Measurements from ENCODE around the gene HECA. TPM values are rescaled to one million over a fixed set of nuclear protein-coding genes. Genes with fewer than 3 reads are reported as not detected.

HECA gene
- total and polyA plus RNA-seq, 7 experiments from 2014 or later: 5.5 to 145 (median 91.3) TPM

DNA sequence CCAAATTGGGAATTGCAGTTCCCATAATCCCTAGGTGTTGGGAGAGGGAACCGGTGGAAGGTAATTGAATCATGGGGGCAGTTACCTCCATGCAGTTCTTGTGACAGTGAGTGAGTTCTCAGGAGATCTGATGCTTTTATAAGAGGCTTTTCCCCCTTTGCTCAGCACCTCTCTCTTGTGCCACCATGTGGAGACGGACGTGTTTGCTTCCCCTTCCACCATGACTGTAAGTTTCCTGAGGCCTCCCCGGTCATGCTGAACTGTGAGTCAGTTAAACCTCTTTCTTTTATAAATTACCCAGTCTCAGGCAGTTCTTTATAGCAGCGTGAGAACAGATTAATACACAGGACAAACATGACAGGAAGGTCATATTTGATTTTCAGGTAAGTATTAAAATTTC lies 25.3 kb upstream of the HECA start:
- Mint-ChIP-seq H3K27ac (peak overlapping the region in 8 of 9 donors; percentile 38 to 94 (median 86)), H3K27me3 (no peaks in the 10 kb centered on the region), H3K4me3 (peak overlapping the region in 2 of 10 donors; percentile 6 to 36), H3K9me3 (peaks cover 0 to 5% (median 0%) of the 10 kb centered on the region in 11 donors), H3K4me1 (peaks cover 17 to 74% (median 59%) of the 10 kb centered on the region in 7 donors), H3K36me3 (no peaks in the 10 kb centered on the region)
- H3K27me3 ChIP-seq (ENCODE audit: control insufficient read depth in 2 of 2, insufficient read depth in 2 of 2, low read length in 2 of 2): no peaks in the 10 kb centered on the region
- no peak overlapping the region for H3K4me3 ChIP-seq (ENCODE audit: low read length)
- intact Hi-C loops (cut with micrococcal nuclease): no loop called here
- H3K4me1 ChIP-seq (ENCODE audit: control insufficient read depth in 2 of 2, insufficient read depth in 2 of 2, low read length in 2 of 2): peaks cover 36 to 48% of the 10 kb centered on the region in 2 donors
- ChIA-PET CTCF (interaction anchor here (0.6 to 1.4 kb wide), 2 partner anchors 8 to 84 kb away, joined by 3 to 5 read pairs; no protein-coding TSS in a partner anchor), POLR2A (interaction anchor here (0.9 to 5.0 kb wide), 6 partner anchors 8 to 264 kb away, joined by 3 to 57 read pairs (median 4); partner anchors contain the start of genes CITED2 and HECA)
- no peaks in the 10 kb centered on the region for H3K36me3 ChIP-seq (ENCODE audit: control insufficient read depth in 2 of 3, insufficient read depth in 3 of 3, low read length in 3 of 3)
- H3K9me3 ChIP-seq (ENCODE audit: control insufficient read depth in 2 of 3, low read length in 3 of 3): no peaks in the 10 kb centered on the region
- ATAC-seq (no peak), DNase-seq (peak in 2 of 9 donors; percentile 21 to 28)
- H3K27ac ChIP-seq (ENCODE audit: low read depth, low read length): no peak overlapping the region

DNA sequence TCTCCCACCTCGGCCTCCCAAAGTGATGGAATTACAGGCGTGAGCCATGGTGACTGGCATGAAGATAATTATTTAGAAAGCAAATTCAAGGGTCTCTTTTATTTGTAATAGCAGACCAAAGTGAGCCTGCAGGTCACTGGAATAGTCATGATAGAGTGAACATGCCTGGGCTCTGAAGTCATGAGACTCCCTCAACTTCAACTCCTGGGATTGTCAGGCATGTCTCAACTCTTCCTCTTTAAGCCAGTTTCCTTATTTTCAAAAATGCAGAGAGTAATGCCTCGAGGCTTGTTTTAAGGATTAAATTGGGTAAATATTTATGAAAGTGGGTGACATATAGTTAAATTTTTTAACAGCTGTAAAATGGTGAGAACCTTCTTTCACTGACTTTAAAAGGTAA lies 22.7 kb upstream of the HECA start:
- H3K36me3 ChIP-seq (ENCODE audit: control insufficient read depth in 2 of 3, insufficient read depth in 3 of 3, low read length in 3 of 3): no peaks in the 10 kb centered on the region
- no peaks in the 10 kb centered on the region for H3K9me3 ChIP-seq (ENCODE audit: control insufficient read depth in 2 of 3, low read length in 3 of 3)
- H3K4me1 ChIP-seq (ENCODE audit: control insufficient read depth in 2 of 2, insufficient read depth in 2 of 2, low read length in 2 of 2): peaks cover 39 to 72% of the 10 kb centered on the region in 2 donors
- H3K27me3 Mint-ChIP-seq: no peaks in the 10 kb centered on the region
- DNase-seq (no peak), ATAC-seq (no peak)
- no peak overlapping the region for H3K4me3 ChIP-seq (ENCODE audit: low read length)
- intact Hi-C loops (cut with micrococcal nuclease): loop anchor here (5.0 kb wide), 4 partner anchors 125 to 340 kb away; partner anchors contain the start of genes TXLNB (in 2 of the 2), CCDC28A (in 1 of the 2) and REPS1 (in 1 of the 2)
- CTCF ChIA-PET: interaction anchor here (0.7 to 2.7 kb wide), 8 partner anchors 12 to 1421 kb away, joined by 3 to 21 read pairs (median 3); no protein-coding TSS in a partner anchor
- H3K27ac Mint-ChIP-seq: peak overlapping the region; percentile 53 to 98 (median 90)
- peak overlapping the region; percentile 64 for H3K27ac ChIP-seq (ENCODE audit: low read depth, low read length)
- H3K27me3 ChIP-seq (ENCODE audit: control insufficient read depth in 2 of 2, insufficient read depth in 2 of 2, low read length in 2 of 2): no peaks in the 10 kb centered on the region
- peak overlapping the region in 8 of 10 donors; percentile 19 to 65 (median 59) for H3K4me3 Mint-ChIP-seq
- H3K9me3 Mint-ChIP-seq: peaks cover 0 to 5% (median 0%) of the 10 kb centered on the region in 11 donors
- H3K4me1 Mint-ChIP-seq: peaks cover 30 to 89% (median 84%) of the 10 kb centered on the region in 7 donors
- POLR2A ChIA-PET: interaction anchor here (0.8 to 5.1 kb wide), 14 partner anchors 9 to 262 kb away, joined by 3 to 57 read pairs (median 4); partner anchors contain the start of gene CITED2
- H3K36me3 Mint-ChIP-seq: peaks cover 0 to 7% (median 0%) of the 10 kb centered on the region in 5 donors

GRCh38 chr6:139112561-139112960 lies 22.3 kb upstream of the HECA start:
- H3K9me3 Mint-ChIP-seq: peaks cover 0 to 7% (median under 1%) of the 10 kb centered on the region in 11 donors
- peak overlapping the region; percentile 34 to 86 (median 64) for H3K4me3 Mint-ChIP-seq

GRCh38 chr6:139114746-139115145 lies 20.1 kb upstream of the HECA start:
- Mint-ChIP-seq H3K27me3 (no peaks in the 10 kb centered on the region), H3K4me3 (peak overlapping the region in 5 of 10 donors; percentile 18 to 71 (median 40)), H3K27ac (peak overlapping the region in 8 of 9 donors; percentile 86 to 98 (median 92)), H3K9me3 (peaks cover under 1 to 27% (median 14%) of the 10 kb centered on the region in 11 donors), H3K4me1 (peaks cover 36 to 86% (median 82%) of the 10 kb centered on the region in 7 donors), H3K36me3 (peaks cover 0 to 23% (median 5%) of the 10 kb centered on the region in 5 donors)
- H3K4me1 ChIP-seq (ENCODE audit: control insufficient read depth in 2 of 2, insufficient read depth in 2 of 2, low read length in 2 of 2): peaks cover 39 to 72% of the 10 kb centered on the region in 2 donors
- ChIA-PET CTCF (interaction anchor here (2.7 to 3.1 kb wide), 2 partner anchors 11 kb away, joined by 15 to 21 read pairs; no protein-coding TSS in a partner anchor), POLR2A (interaction anchor here (1.2 to 5.1 kb wide), 10 partner anchors 9 to 260 kb away, joined by 3 to 57 read pairs (median 8); partner anchors contain the start of genes CITED2 and TXLNB)
- no peaks in the 10 kb centered on the region for H3K36me3 ChIP-seq (ENCODE audit: control insufficient read depth in 2 of 3, insufficient read depth in 3 of 3, low read length in 3 of 3)
- DNase-seq: no peak
- H3K27ac ChIP-seq (ENCODE audit: low read depth, low read length): peak overlapping the region; percentile 50
- peaks cover 0 to 14% (median 3%) of the 10 kb centered on the region in 3 experiments for H3K9me3 ChIP-seq (ENCODE audit: control insufficient read depth in 2 of 3, low read length in 3 of 3)
- no peak overlapping the region for H3K4me3 ChIP-seq (ENCODE audit: low read length)
- intact Hi-C loops (cut with micrococcal nuclease): loop anchor here (5.0 kb wide), 4 partner anchors 127 to 342 kb away; partner anchors contain the start of genes TXLNB (in 2 of the 2), CCDC28A (in 1 of the 2) and REPS1 (in 1 of the 2)
- no peaks in the 10 kb centered on the region for H3K27me3 ChIP-seq (ENCODE audit: control insufficient read depth in 2 of 2, insufficient read depth in 2 of 2, low read length in 2 of 2)
- ATAC-seq: no peak

More at GRCh38 chr6:139112561-139112960, 22.3 kb upstream of the HECA start:
- peak overlapping the region; percentile 86 to 98 (median 90) for H3K27ac Mint-ChIP-seq
- ATAC-seq (no peak), DNase-seq (no peak)
- ChIA-PET POLR2A (interaction anchor here (0.7 to 5.1 kb wide), 17 partner anchors 9 to 339 kb away, joined by 3 to 57 read pairs (median 4); partner anchors contain the start of genes CCDC28A and CITED2), CTCF (interaction anchor here (0.7 to 2.7 kb wide), 10 partner anchors 12 to 1422 kb away, joined by 3 to 21 read pairs (median 5); no protein-coding TSS in a partner anchor)
- H3K4me1 ChIP-seq (ENCODE audit: control insufficient read depth in 2 of 2, insufficient read depth in 2 of 2, low read length in 2 of 2): peaks cover 39 to 76% of the 10 kb centered on the region in 2 donors
- H3K36me3 ChIP-seq (ENCODE audit: control insufficient read depth in 2 of 3, insufficient read depth in 3 of 3, low read length in 3 of 3): no peaks in the 10 kb centered on the region
- no peaks in the 10 kb centered on the region for H3K27me3 ChIP-seq (ENCODE audit: control insufficient read depth in 2 of 2, insufficient read depth in 2 of 2, low read length in 2 of 2)
- no peak overlapping the region for H3K4me3 ChIP-seq (ENCODE audit: low read length)
- H3K4me1 Mint-ChIP-seq: peaks cover 33 to 90% (median 87%) of the 10 kb centered on the region in 7 donors
- intact Hi-C loops (cut with micrococcal nuclease): loop anchor here (5.0 kb wide), 4 partner anchors 125 to 340 kb away; partner anchors contain the start of genes TXLNB (in 2 of the 2), CCDC28A (in 1 of the 2) and REPS1 (in 1 of the 2)
- no peaks in the 10 kb centered on the region for H3K27me3 Mint-ChIP-seq
- peak overlapping the region; percentile 64 for H3K27ac ChIP-seq (ENCODE audit: low read depth, low read length)
- H3K36me3 Mint-ChIP-seq: peaks cover 0 to 7% (median 0%) of the 10 kb centered on the region in 5 donors
- no peaks in the 10 kb centered on the region for H3K9me3 ChIP-seq (ENCODE audit: control insufficient read depth in 2 of 3, low read length in 3 of 3)

GRCh38 chr6:139115989-139116758 lies 18.7 kb upstream of the HECA start:
- H3K4me1 ChIP-seq (ENCODE audit: control insufficient read depth in 2 of 2, insufficient read depth in 2 of 2, low read length in 2 of 2): peaks cover 37 to 60% of the 10 kb centered on the region in 2 donors
- no peak for DNase-seq
- peaks cover 0 to 18% (median 7%) of the 10 kb centered on the region in 3 experiments for H3K9me3 ChIP-seq (ENCODE audit: control insufficient read depth in 2 of 3, low read length in 3 of 3)
- H3K4me3 ChIP-seq (ENCODE audit: low read length): peak overlapping the region; percentile 18
- peaks cover 7 to 35% (median 13%) of the 10 kb centered on the region in 5 donors for H3K36me3 Mint-ChIP-seq
- intact Hi-C loops (cut with micrococcal nuclease): loop anchor here in 1 of 2 donors (1.0 to 2.0 kb wide), 2 partner anchors 17 to 128 kb away; partner anchors contain the start of gene REPS1
- ChIA-PET CTCF (interaction anchor here (0.6 to 3.1 kb wide), 4 partner anchors 9 to 175 kb away, joined by 3 to 15 read pairs (median 4); no protein-coding TSS in a partner anchor), POLR2A (interaction anchor here (0.7 to 5.1 kb wide), 9 partner anchors 9 to 294 kb away, joined by 3 to 37 read pairs (median 9); partner anchors contain the start of gene CITED2)
- peaks cover 6 to 41% (median 26%) of the 10 kb centered on the region in 11 donors for H3K9me3 Mint-ChIP-seq
- H3K4me3 Mint-ChIP-seq: peak overlapping the region; percentile 28 to 85 (median 62)
- H3K27ac ChIP-seq (ENCODE audit: low read depth, low read length): peak overlapping the region; percentile 44
- H3K27me3 ChIP-seq (ENCODE audit: control insufficient read depth in 2 of 2, insufficient read depth in 2 of 2, low read length in 2 of 2): no peaks in the 10 kb centered on the region
- ATAC-seq: no peak
- H3K4me1 Mint-ChIP-seq: peaks cover 31 to 74% (median 67%) of the 10 kb centered on the region in 7 donors
- H3K27me3 Mint-ChIP-seq: no peaks in the 10 kb centered on the region
- no peaks in the 10 kb centered on the region for H3K36me3 ChIP-seq (ENCODE audit: control insufficient read depth in 2 of 3, insufficient read depth in 3 of 3, low read length in 3 of 3)
- peak overlapping the region; percentile 5 to 98 (median 79) for H3K27ac Mint-ChIP-seq

Data from naive thymus-derived CD4-positive, alpha-beta T cell (primary cell).